Endothelial cell (in vitro differentiated cells): ENCODE data around the gene KCNJ1. TPM values are rescaled to one million over a fixed set of nuclear protein-coding genes. Genes with fewer than 3 reads are reported as not detected.

ENCODE experiments used
- DNase-seq: peaks from one replicate; pipeline ENCODE4 v3.0.0; 2021; ENCODE audit warnings: low spot score
- H3K27ac Mint-ChIP-seq: one replicate; pipeline ENCODE4 v1.8.0; 2021; ENCODE audit warnings: mixed read lengths, inconsistent platforms; ENCODE audit not compliant: unreplicated experiment
- H3K27me3 Mint-ChIP-seq: one replicate; pipeline ENCODE4 v1.8.0; 2021; ENCODE audit warnings: mild to moderate bottlenecking, moderate library complexity, mixed read lengths, inconsistent platforms; ENCODE audit not compliant: unreplicated experiment
- H3K36me3 Mint-ChIP-seq: one replicate; pipeline ENCODE4 v1.8.0; 2021; ENCODE audit warnings: mild to moderate bottlenecking, low read depth, mixed read lengths, inconsistent platforms; ENCODE audit not compliant: unreplicated experiment
- H3K4me1 Mint-ChIP-seq: one replicate; pipeline ENCODE4 v1.8.0; 2021; ENCODE audit warnings: mild to moderate bottlenecking, mixed read lengths, inconsistent platforms; ENCODE audit not compliant: unreplicated experiment
- H3K4me3 Mint-ChIP-seq: one replicate; pipeline ENCODE4 v1.8.0; 2021; ENCODE audit warnings: mild to moderate bottlenecking, mixed read lengths, inconsistent platforms; ENCODE audit not compliant: unreplicated experiment
- H3K9me3 Mint-ChIP-seq: one replicate; pipeline ENCODE4 v1.8.0; 2021; ENCODE audit warnings: mixed read lengths, inconsistent platforms; ENCODE audit not compliant: unreplicated experiment
- long read RNA-seq: library from polyadenylated mRNA; unstranded; transcript quantifications from one replicate; pipeline ENCODE4 v2.0.0, GENCODE V29; 2020; ENCODE audit not compliant: unreplicated experiment
- total RNA-seq: library from RNA; stranded (reverse); fragmentation: NEBNext Ultra II Directional; extraction: Animal tissue kit (Norgen Biotek cat#: 25700); gene quantifications from one replicate; pipeline ENCODE4 v1.2.1, GENCODE V29; 2021; ENCODE audit not compliant: unreplicated experiment
- TF ChIP-seq, protein P1 (sequence below): fragments of 200-600 bp; sonication (generic); IDR thresholded peaks from one replicate; pipeline ENCODE4 v1.5.0; 2021; ENCODE audit warnings: antibody characterized with exemption; ENCODE audit not compliant: unreplicated experiment

KCNJ1 gene
- total RNA-seq, result not detected
- long read RNA-seq, result 0 reads

DNA sequence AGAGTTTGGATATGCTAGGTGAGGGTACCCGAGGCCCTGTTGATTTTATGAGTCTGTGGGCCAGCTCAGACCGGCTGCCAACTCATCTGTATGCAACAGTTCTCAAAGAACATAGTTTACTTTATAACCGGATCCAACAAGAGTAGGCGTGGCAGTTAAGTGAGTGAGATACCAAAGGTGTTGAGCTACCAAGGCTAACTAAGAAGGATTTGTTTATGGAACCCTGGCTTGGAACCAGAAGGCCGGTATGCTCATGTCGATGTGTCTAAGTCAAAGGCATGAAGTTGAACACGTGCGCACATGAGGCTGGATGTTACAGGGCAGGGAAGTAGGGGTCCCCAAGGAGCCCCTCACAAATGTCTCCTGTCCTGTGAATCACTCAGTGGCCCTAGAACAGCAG, at the start of gene KCNJ1:
TSS of gene KCNJ1 (minus strand) at position 20 of the 400 bp plus-strand sequence. CDS start 27,053 bp downstream, outside the sequence.
- Mint-ChIP-seq H3K27ac (no peak within 1 kb of the TSS), H3K27me3 (peaks cover 4% of the 10 kb centered on the region), H3K4me1 (peaks cover 3% of the 10 kb centered on the region), H3K4me3 (no peak within 1 kb of the TSS), H3K36me3 (no peaks in the 10 kb centered on the region), H3K9me3 (no peaks in the 10 kb centered on the region)
- DNase-seq, result no peak
- TF ChIP-seq, protein P1, sequence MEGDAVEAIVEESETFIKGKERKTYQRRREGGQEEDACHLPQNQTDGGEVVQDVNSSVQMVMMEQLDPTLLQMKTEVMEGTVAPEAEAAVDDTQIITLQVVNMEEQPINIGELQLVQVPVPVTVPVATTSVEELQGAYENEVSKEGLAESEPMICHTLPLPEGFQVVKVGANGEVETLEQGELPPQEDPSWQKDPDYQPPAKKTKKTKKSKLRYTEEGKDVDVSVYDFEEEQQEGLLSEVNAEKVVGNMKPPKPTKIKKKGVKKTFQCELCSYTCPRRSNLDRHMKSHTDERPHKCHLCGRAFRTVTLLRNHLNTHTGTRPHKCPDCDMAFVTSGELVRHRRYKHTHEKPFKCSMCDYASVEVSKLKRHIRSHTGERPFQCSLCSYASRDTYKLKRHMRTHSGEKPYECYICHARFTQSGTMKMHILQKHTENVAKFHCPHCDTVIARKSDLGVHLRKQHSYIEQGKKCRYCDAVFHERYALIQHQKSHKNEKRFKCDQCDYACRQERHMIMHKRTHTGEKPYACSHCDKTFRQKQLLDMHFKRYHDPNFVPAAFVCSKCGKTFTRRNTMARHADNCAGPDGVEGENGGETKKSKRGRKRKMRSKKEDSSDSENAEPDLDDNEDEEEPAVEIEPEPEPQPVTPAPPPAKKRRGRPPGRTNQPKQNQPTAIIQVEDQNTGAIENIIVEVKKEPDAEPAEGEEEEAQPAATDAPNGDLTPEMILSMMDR, result no peak

DNA sequence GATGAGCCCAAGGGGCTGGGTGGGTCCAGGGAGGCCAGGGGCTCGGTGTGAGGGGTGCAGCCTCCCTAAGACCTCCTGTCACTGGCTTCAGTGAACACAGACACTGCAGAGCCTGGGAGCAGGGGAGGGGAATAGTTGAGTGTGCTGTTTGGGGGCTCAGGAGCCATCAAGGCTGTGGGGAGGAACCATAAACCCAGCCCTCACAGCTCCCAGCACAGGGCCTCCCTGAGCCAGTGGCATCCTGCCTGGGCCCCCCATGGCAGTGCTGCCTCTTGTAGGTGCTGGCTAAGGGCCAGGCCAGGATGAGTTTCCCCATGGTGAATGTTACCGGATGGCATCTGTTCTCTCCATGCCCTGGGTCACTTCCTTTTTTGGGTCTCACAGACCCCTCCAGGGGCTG, 49.6 kb upstream of the KCNJ1 start:
- TF ChIP-seq, protein P1, result no peak
- Mint-ChIP-seq H3K36me3 (peaks cover 5% of the 10 kb centered on the region), H3K27me3 (peaks cover 17% of the 10 kb centered on the region), H3K9me3 (peaks cover 4% of the 10 kb centered on the region), H3K4me3 (no peak overlapping the region), H3K4me1 (peaks cover 4% of the 10 kb centered on the region), H3K27ac (no peak overlapping the region)
- DNase-seq, result no peak

DNA sequence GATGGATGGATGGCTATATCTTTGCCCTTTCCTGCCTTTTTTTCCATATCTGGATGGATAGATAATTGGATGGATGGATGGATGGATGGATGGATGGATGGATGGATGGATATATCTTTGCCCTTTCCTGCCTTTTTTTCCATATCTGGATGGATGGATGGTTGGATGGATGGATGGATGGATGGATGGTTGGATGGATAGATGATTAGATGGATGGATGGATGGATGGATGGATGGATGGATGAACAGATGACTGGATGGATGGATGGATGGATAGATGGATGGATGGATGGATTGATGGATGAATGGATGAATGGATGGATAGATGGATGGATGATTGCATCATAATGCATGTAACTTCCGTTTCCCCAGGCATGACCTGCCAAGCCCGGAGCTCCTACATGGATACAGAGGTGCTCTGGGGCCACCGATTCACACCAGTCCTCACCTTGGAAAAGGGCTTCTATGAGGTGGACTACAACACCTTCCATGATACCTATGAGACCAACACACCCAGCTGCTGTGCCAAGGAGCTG, 49.0 kb upstream of the KCNJ1 start:
- Mint-ChIP-seq H3K4me3 (peak overlapping the region; percentile 51), H3K4me1 (peaks cover 4% of the 10 kb centered on the region), H3K27ac (peak overlapping the region; percentile 2), H3K9me3 (peaks cover 4% of the 10 kb centered on the region), H3K36me3 (peaks cover 5% of the 10 kb centered on the region), H3K27me3 (peaks cover 17% of the 10 kb centered on the region)
- no peak for DNase-seq
- TF ChIP-seq, protein P1, result no peak

DNA sequence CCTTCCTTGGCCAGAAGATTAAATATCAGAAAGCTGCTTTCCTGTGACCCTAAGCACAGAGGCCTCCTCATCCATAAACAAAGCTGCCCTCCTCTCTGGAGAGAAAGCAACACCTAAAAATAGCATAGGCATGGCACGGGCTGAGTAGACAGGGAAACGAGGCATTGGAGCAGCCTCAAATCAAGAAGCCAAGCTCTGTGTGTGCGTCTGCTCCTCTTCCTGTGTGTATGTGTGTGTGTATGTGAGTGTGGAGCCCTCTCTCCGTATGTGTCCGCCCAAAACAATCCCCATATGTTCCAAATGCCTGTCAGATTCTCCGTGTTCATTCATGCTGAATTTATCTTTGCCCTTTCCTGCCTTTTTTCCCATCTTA, 48.0 kb upstream of the KCNJ1 start:
- Mint-ChIP-seq H3K27ac (no peak overlapping the region), H3K9me3 (no peaks in the 10 kb centered on the region), H3K4me3 (no peak overlapping the region), H3K4me1 (peaks cover 4% of the 10 kb centered on the region), H3K27me3 (peaks cover 14% of the 10 kb centered on the region), H3K36me3 (peaks cover 5% of the 10 kb centered on the region)
- TF ChIP-seq, protein P1, result no peak
- DNase-seq, result no peak

DNA sequence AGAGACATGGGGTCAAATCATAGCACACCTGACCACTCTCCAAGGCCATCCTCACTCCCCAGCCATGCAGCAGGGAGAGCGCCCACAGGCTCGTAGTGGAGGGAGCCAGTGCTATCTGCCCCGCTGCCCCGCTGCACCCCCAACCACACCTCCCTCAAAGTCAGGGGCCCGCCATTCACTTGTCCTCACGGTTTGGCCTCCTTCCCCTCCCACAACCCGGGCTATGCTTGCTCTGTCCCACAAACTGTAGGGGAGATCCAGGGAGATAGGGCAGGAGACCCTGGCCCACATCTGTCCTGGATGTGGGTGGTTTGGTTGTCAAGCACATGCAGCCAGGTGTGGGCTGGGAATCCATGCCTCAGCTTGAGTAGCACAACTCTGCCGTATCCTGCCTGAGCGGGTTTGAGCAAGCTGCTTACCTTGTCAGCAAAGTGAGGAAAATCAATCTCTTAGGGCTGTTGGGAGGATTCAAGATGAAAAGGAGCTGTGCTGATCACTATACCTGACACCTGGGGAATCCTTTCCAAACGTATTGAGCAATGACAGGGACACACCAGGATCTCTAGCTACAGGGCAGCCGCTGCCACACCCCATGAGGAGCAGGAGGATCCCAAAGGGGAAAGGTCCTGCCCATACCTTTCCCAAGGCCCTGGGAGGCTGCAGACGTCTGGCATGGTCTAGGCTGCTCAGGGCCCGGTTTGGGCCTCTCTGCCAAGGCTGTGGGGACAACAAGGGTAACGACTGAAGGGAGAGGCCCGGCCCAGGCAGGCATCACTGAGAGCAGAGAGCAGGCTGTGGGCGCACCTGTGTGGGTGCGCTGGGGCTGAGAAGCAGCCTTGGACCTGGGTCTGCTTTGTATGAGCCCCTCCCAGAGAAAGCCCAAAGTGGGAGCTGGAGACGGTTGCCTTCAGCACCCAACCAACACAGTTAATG, 47.4 kb upstream of the KCNJ1 start:
- Mint-ChIP-seq H3K27me3 (peaks cover 14% of the 10 kb centered on the region), H3K9me3 (no peaks in the 10 kb centered on the region), H3K4me1 (peaks cover 4% of the 10 kb centered on the region), H3K27ac (no peak overlapping the region), H3K36me3 (peaks cover 5% of the 10 kb centered on the region), H3K4me3 (no peak overlapping the region)
- no peak for DNase-seq
- TF ChIP-seq, protein P1, result no peak
